22Rv1 (cell line): ENCODE results near the gene BDH1.

ENCODE experiments used
- CTCF ChIP-seq: fragments of 450-650 bp; IDR thresholded peaks from 2 replicates; pipeline ENCODE4 v1.5.1; 2017; ENCODE audit warnings: mild to moderate bottlenecking
- ZFX ChIP-seq: fragments of 450-650 bp; IDR thresholded peaks from 2 replicates; pipeline ENCODE4 v1.6.1; 2017; ENCODE audit warnings: antibody characterized with exemption, borderline replicate concordance

- TF ChIP-seq CTCF (no peak), ZFX (no peak)
Observed at GRCh38 chr3:197487911-197488391, 67.8 kb downstream of the BDH1 start.
